IMR-90 (cell line): ENCODE measurements around the gene C5orf24. TPM values are rescaled to one million over a fixed set of nuclear protein-coding genes. Genes with fewer than 3 reads are reported as not detected.

ENCODE experiments used
- ATAC-seq: fragments of 200-7000 bp; cut with Tn5 transposase; 2 replicates; pipeline ENCODE4 v1.9.1; 2020; ENCODE audit warnings: low read depth, mild to moderate bottlenecking, moderate library complexity
- BruUV-seq: library from RNA; stranded (reverse); fragments of 400-500 nt; replicated peaks from 2 replicates; lab custom pipeline; 2021; lab: Mats Ljungman, UMichigan
- CTCF ChIA-PET: fragments of 300-600 bp; formaldehyde crosslinking; extraction: SDS; loops from one replicate; lab custom pipeline; 2021; ENCODE audit warnings: antibody characterized with exemption; lab: Yijun Ruan, JAX
- POLR2A ChIA-PET: fragments of 300-600 bp; sonication (Branson Sonifier 250); formaldehyde crosslinking; loops from one replicate; lab custom pipeline; 2022; ENCODE audit warnings: antibody characterized with exemption; ENCODE audit not compliant: unreplicated experiment; lab: Charles Lee
- DNase-seq: peaks from one replicate; pipeline ENCODE4 v3.0.0; 2013
- H2AFZ ChIP-seq: replicated peaks from 2 replicates; pipeline ENCODE3; 2013; ENCODE audit warnings: low read length, mild to moderate bottlenecking; ENCODE audit not compliant: poor library complexity
- H2AK5ac ChIP-seq: 2 replicates; pipeline ENCODE4 v1.6.1; 2013; ENCODE audit warnings: low read depth, low read length, inconsistent platforms
- H2AK9ac ChIP-seq: replicated peaks from 2 replicates; pipeline ENCODE3; 2013; ENCODE audit warnings: mild to moderate bottlenecking, low read depth, low read length, moderate library complexity; ENCODE audit not compliant: poor library complexity
- H2BK120ac ChIP-seq: 2 replicates; pipeline ENCODE4 v1.6.1; 2013; ENCODE audit warnings: low read depth, low read length, inconsistent platforms
- H2BK15ac ChIP-seq: 3 replicates; pipeline ENCODE4 v1.6.1; 2013; ENCODE audit warnings: low read depth, low read length, inconsistent platforms
- H2BK20ac ChIP-seq: 2 replicates; pipeline ENCODE4 v1.6.1; 2013; ENCODE audit warnings: low read depth, mild to moderate bottlenecking, inconsistent platforms, low read length, moderate library complexity
- H2BK5ac ChIP-seq: 2 replicates; pipeline ENCODE4 v1.6.1; 2013; ENCODE audit warnings: mild to moderate bottlenecking, low read depth, low read length, inconsistent platforms; ENCODE audit not compliant: poor library complexity, severe bottlenecking
- H3K14ac ChIP-seq: replicated peaks from 2 replicates; pipeline ENCODE4 v1.6.1; 2013; ENCODE audit warnings: low read depth, low read length, inconsistent platforms
- H3K18ac ChIP-seq: 2 replicates; pipeline ENCODE4 v1.6.1; 2013; ENCODE audit warnings: low read depth, low read length, control low read depth
- H3K23ac ChIP-seq: 2 replicates; pipeline ENCODE4 v1.6.1; 2013; ENCODE audit warnings: low read depth, low read length, inconsistent platforms
- H3K27ac ChIP-seq: 2 replicates; pipeline ENCODE4 v1.5.1; 2013; ENCODE audit warnings: mild to moderate bottlenecking, control low read depth, low read length; ENCODE audit not compliant: insufficient read depth
- H3K27me3 ChIP-seq: 2 replicates; pipeline ENCODE4 v1.6.1; 2013; ENCODE audit warnings: low read length; ENCODE audit not compliant: control insufficient read depth, insufficient read depth
- H3K36me3 ChIP-seq: 2 replicates; pipeline ENCODE4 v1.6.1; 2013; ENCODE audit warnings: low read length, mixed read lengths; ENCODE audit not compliant: control insufficient read depth, insufficient read depth
- H3K4ac ChIP-seq: 2 replicates; pipeline ENCODE4 v1.6.1; 2013; ENCODE audit warnings: low read depth, low read length, inconsistent platforms
- H3K4me1 ChIP-seq: 2 replicates; pipeline ENCODE4 v1.6.1; 2013; ENCODE audit warnings: low read length, mixed read lengths; ENCODE audit not compliant: control insufficient read depth, insufficient read depth
- H3K4me2 ChIP-seq: 2 replicates; pipeline ENCODE4 v1.6.1; 2013; ENCODE audit warnings: low read depth, mild to moderate bottlenecking, control low read depth, low read length, moderate library complexity
- H3K4me3 ChIP-seq: 2 replicates; pipeline ENCODE4 v1.5.1; 2013; ENCODE audit warnings: low read depth, mild to moderate bottlenecking, control low read depth, low read length, moderate library complexity; ENCODE audit not compliant: insufficient read depth
- H3K56ac ChIP-seq: 2 replicates; pipeline ENCODE4 v1.6.1; 2013; ENCODE audit warnings: low read length, inconsistent platforms; ENCODE audit not compliant: insufficient read depth; ENCODE audit errors: extremely low read depth
- H3K79me1 ChIP-seq, 2 experiments: 2 replicates each; pipeline ENCODE4 v1.6.1; 2013; ENCODE audit warnings: low read length in 2 of 2, inconsistent platforms in 1 of 2, low read depth in 1 of 2
- H3K9ac ChIP-seq: 2 replicates; pipeline ENCODE4 v1.6.1; 2013; ENCODE audit warnings: low read depth, low read length, control low read depth
- H3K9me1 ChIP-seq: 2 replicates; pipeline ENCODE4 v1.6.1; 2013; ENCODE audit warnings: low read length, inconsistent platforms; ENCODE audit not compliant: insufficient read depth
- H3K9me3 ChIP-seq: 2 replicates; pipeline ENCODE4 v1.6.1; 2013; ENCODE audit warnings: low read length; ENCODE audit not compliant: control insufficient read depth, insufficient read depth
- H4K20me1 ChIP-seq: 2 replicates; pipeline ENCODE4 v1.6.1; 2013; ENCODE audit warnings: low read length, inconsistent platforms; ENCODE audit not compliant: insufficient read depth
- H4K5ac ChIP-seq: 2 replicates; pipeline ENCODE4 v1.6.1; 2013; ENCODE audit warnings: mild to moderate bottlenecking, low read depth, low read length, control low read depth
- H4K8ac ChIP-seq, 2 experiments: 2 replicates each; pipeline ENCODE4 v1.6.1; 2013; ENCODE audit warnings: low read depth in 2 of 2, low read length in 2 of 2, control low read depth in 1 of 2, inconsistent platforms in 1 of 2
- H4K91ac ChIP-seq: 2 replicates; pipeline ENCODE4 v1.6.1; 2013; ENCODE audit warnings: low read depth, low read length, inconsistent platforms; ENCODE audit not compliant: insufficient read depth
- CEBPB ChIP-seq: IDR thresholded peaks from 2 replicates; pipeline ENCODE4 v1.6.1; 2012; ENCODE audit warnings: low read depth, low read length, improper control_type of control experiment
- FOS ChIP-seq: fragments of 150-350 bp; IDR thresholded peaks from 2 replicates; pipeline ENCODE4 v1.6.1; 2016; ENCODE audit warnings: low read depth, low read length
- RCOR1 ChIP-seq: IDR thresholded peaks from 2 replicates; pipeline ENCODE4 v1.6.1; 2012; ENCODE audit warnings: mild to moderate bottlenecking, low read length, improper control_type of control experiment; ENCODE audit not compliant: insufficient replicate concordance
- WGBS, 2 experiments: methylation state at CpG; one replicate each; pipeline versions ENCODE4 v1.1.5 to v1.1.7; 2013; ENCODE audit warnings: missing lambda C conversion rate in 2 of 2; ENCODE audit not compliant: insufficient read length in 1 of 2; ENCODE audit errors: extremely low coverage in 2 of 2; 5-methylcytosine and 5-hydroxymethylcytosine counted together
- dilution Hi-C: fragments of 300-500 bp; cut with HindIII; formaldehyde crosslinking; loops from one replicate; pipeline ENCODE4 v1.14.3; 2018; ENCODE audit warnings: low sequenced_read_pairs; ENCODE audit not compliant: unreplicated experiment
- in situ Hi-C: fragments of 300-500 bp; cut with MboI; formaldehyde crosslinking; loops from 3 replicates; pipeline ENCODE4 v1.14.3; 2019; ENCODE audit warnings: low sequenced_read_pairs, inconsistent platforms, mixed read lengths
- intact Hi-C: fragments of 100-400 bp; cut with micrococcal nuclease; formaldehyde crosslinking; loops from 2 replicates; pipeline ENCODE4 v1.10.0; 2022
- polyA plus RNA-seq, 3 experiments: library from polyadenylated mRNA; depleted of rRNA; stranded (reverse); fragments of >200 nt; gene quantifications; 2 replicates each; pipeline ENCODE4 v1.2.3, GENCODE V29; 2012; ENCODE audit warnings: low replicate concordance in 1 of 3
- total RNA-seq: library from RNA; depleted of rRNA; stranded (reverse); fragments of >200 nt; gene quantifications from 2 replicates; pipeline ENCODE4 v1.2.3, GENCODE V29; 2012

The C5orf24 gene
- total and polyA plus RNA-seq, 2 of the 4 experiments (the other 2 are of a cell fraction): 29.8 to 44.9 TPM

- H2AK9ac ChIP-seq: no peak overlapping the region
- in situ Hi-C loops (no loop called here), intact Hi-C loops (no loop called here), dilution Hi-C loops (no loop called here)
- H3K23ac ChIP-seq: no peak overlapping the region
- TF ChIP-seq CEBPB (no peak), RCOR1 (no peak), FOS (no peak)
- no CpG with 5 or more reads among the region's 4 CpGs for WGBS, 2 experiments
- no peak overlapping the region for H4K5ac ChIP-seq
- peaks cover 25% of the 10 kb centered on the region for H3K36me3 ChIP-seq
- H2BK5ac ChIP-seq: no peak overlapping the region
- H3K56ac ChIP-seq: no peak overlapping the region
- no peak overlapping the region for H3K18ac ChIP-seq
- H3K9me1 ChIP-seq: no peaks in the 10 kb centered on the region
- H2AFZ ChIP-seq: no peak overlapping the region
- no peak for DNase-seq
- H2BK120ac ChIP-seq: no peak overlapping the region
- H3K27ac ChIP-seq: no peak overlapping the region
- peaks cover 6 to 16% of the 10 kb centered on the region in 2 experiments; a peak in 3 of 4 replicates for H3K79me1 ChIP-seq
- BruUV-seq: no TSS peak
- H2BK15ac ChIP-seq: no peak overlapping the region
- no peak overlapping the region for H3K4ac ChIP-seq
- H3K4me2 ChIP-seq: no peak overlapping the region
- no peaks in the 10 kb centered on the region for H4K20me1 ChIP-seq
- H2AK5ac ChIP-seq: no peak overlapping the region
- POLR2A ChIA-PET: interaction anchor here (0.6 kb wide), 1 partner anchor 15 kb away, joined by 20 read pairs; no protein-coding TSS in a partner anchor
- CTCF ChIA-PET: no interaction called here
- no peak overlapping the region for H3K4me3 ChIP-seq
- no peak overlapping the region for H3K14ac ChIP-seq
- H3K27me3 ChIP-seq: no peaks in the 10 kb centered on the region
- H3K4me1 ChIP-seq: no peaks in the 10 kb centered on the region
- H3K9ac ChIP-seq: no peak overlapping the region
- ATAC-seq: no peak
- H4K8ac ChIP-seq: no peak overlapping the region
- H4K91ac ChIP-seq: no peak overlapping the region
- H3K9me3 ChIP-seq: no peaks in the 10 kb centered on the region
- no peak overlapping the region for H2BK20ac ChIP-seq
Observed at GRCh38 chr5:134803821-134804220, 41.9 kb upstream of the C5orf24 start.
